K562 (cell line): ENCODE results near the gene CALML6. TPM values are rescaled to one million over a fixed set of nuclear protein-coding genes. Genes with fewer than 3 reads are reported as not detected.

ENCODE experiments used
- CCNT2 ChIP-seq: IDR thresholded peaks from 2 replicates; pipeline ENCODE4 v1.6.1; 2011; ENCODE audit warnings: borderline replicate concordance, low read depth, mild to moderate bottlenecking, moderate library complexity, mixed read lengths, low read length; ENCODE audit not compliant: insufficient read length; ENCODE audit errors: extremely low read depth
- ETV1 ChIP-seq: fragments of 450-650 bp; conservative IDR thresholded peaks from 2 replicates; pipeline ENCODE4 v1.6.1; 2016; ENCODE audit warnings: missing genetic modification characterization, control low read depth, low read depth, missing compliant biosample characterization
- FOXJ3 ChIP-seq: sonication (generic); formaldehyde crosslinking; IDR thresholded peaks from 2 replicates; pipeline ENCODE4 v1.4.0; 2020; ENCODE audit warnings: mild to moderate bottlenecking, missing genetic modification reagents
- GTF3C2 ChIP-seq: IDR thresholded peaks from 3 replicates; pipeline ENCODE4 v1.6.1; 2011; ENCODE audit warnings: borderline replicate concordance, mild to moderate bottlenecking, moderate library complexity; ENCODE audit not compliant: insufficient read length; ENCODE audit errors: extremely low read depth
- KDM2B ChIP-seq: fragments of 250-450 bp; sonication (Bioruptor Pico); IDR thresholded peaks from 2 replicates; pipeline ENCODE4 v1.8.0; 2021; ENCODE audit warnings: mild to moderate bottlenecking, moderate library complexity
- MAFK ChIP-seq: IDR thresholded peaks from 2 replicates; pipeline ENCODE4 v1.6.1; 2011; ENCODE audit warnings: low read length, improper control_type of control experiment
- MYC ChIP-seq, 2 experiments: fragments of 250-450 bp in 1 of 2; sonication (Bioruptor Pico) in 1 of 2; IDR thresholded peaks; 2 replicates each; pipeline versions ENCODE4 v1.5.1 to v1.6.1; 2012 to 2021; ENCODE audit warnings: low read depth in 2 of 2, borderline replicate concordance in 1 of 2, improper control_type of control experiment in 1 of 2, low read length in 1 of 2, mild to moderate bottlenecking in 1 of 2, moderate library complexity in 1 of 2
- NCOA6 ChIP-seq: fragments of 450-650 bp; IDR thresholded peaks from 2 replicates; pipeline ENCODE4 v1.6.1; 2017; ENCODE audit warnings: mild to moderate bottlenecking
- NEUROD1 ChIP-seq: fragments of 150-350 bp; IDR thresholded peaks from 2 replicates; pipeline ENCODE4 v1.6.1; 2014; ENCODE audit warnings: borderline replicate concordance, low read length, low read depth; ENCODE audit not compliant: partially characterized antibody
- OTX1 ChIP-seq: fragments of 450-650 bp; formaldehyde crosslinking; IDR thresholded peaks from 2 replicates; pipeline ENCODE4 v1.4.0; 2022; ENCODE audit warnings: mild to moderate bottlenecking
- PHB ChIP-seq: fragments of 250-450 bp; sonication (Bioruptor Pico); IDR thresholded peaks from 2 replicates; pipeline ENCODE4 v1.5.0; 2021
- PHB2 ChIP-seq: fragments of 450-650 bp; IDR thresholded peaks from 2 replicates; pipeline ENCODE4 v1.6.1; 2017; ENCODE audit warnings: low read depth
- RBM25 ChIP-seq: fragments of 200-400 bp; formaldehyde crosslinking; IDR thresholded peaks from 2 replicates; pipeline ENCODE4 v1.6.1; 2018; ENCODE audit warnings: low read length, low read depth, moderate library complexity; ENCODE audit not compliant: severe bottlenecking
- SMARCA4 ChIP-seq: fragments of 450-650 bp; IDR thresholded peaks from 2 replicates; pipeline ENCODE4 v1.6.1; 2016
- SMARCA5 ChIP-seq: fragments of 450-650 bp; IDR thresholded peaks from 2 replicates; pipeline ENCODE4 v1.6.1; 2016
- STAT5B ChIP-seq: fragments of 250-450 bp; sonication (Bioruptor Pico); IDR thresholded peaks from 2 replicates; pipeline ENCODE4 v1.8.0; 2021; ENCODE audit warnings: mild to moderate bottlenecking, inconsistent platforms
- TAF9B ChIP-seq: fragments of 450-650 bp; IDR thresholded peaks from 2 replicates; pipeline ENCODE4 v1.6.1; 2018; ENCODE audit warnings: mild to moderate bottlenecking; ENCODE audit not compliant: partially characterized antibody
- TCF7 ChIP-seq: sonication (generic); IDR thresholded peaks from 2 replicates; pipeline ENCODE4 v1.6.1; 2016; ENCODE audit warnings: antibody characterized with exemption, borderline replicate concordance
- TCF7L2 ChIP-seq: fragments of 150-350 bp; IDR thresholded peaks from 2 replicates; pipeline ENCODE4 v1.6.1; 2016; ENCODE audit warnings: low read depth, mild to moderate bottlenecking, low read length, moderate library complexity
- TFAP4 ChIP-seq: sonication (generic); formaldehyde crosslinking; IDR thresholded peaks from 2 replicates; pipeline ENCODE4 v1.8.0; 2022; ENCODE audit warnings: missing genetic modification reagents, mild to moderate bottlenecking, moderate library complexity, borderline replicate concordance
- U2AF1 ChIP-seq: fragments of 200-400 bp; formaldehyde crosslinking; optimal IDR thresholded peaks from 2 replicates; pipeline ENCODE3; 2017; ENCODE audit warnings: mild to moderate bottlenecking, low read depth, low read length, moderate library complexity
- USF1 ChIP-seq: sonication (generic); formaldehyde crosslinking; IDR thresholded peaks from 2 replicates; pipeline ENCODE4 v1.9.0; 2022; ENCODE audit warnings: mild to moderate bottlenecking, missing genetic modification reagents
- ZNF274 ChIP-seq: IDR thresholded peaks from 2 replicates; pipeline ENCODE4 v1.6.1; 2011; ENCODE audit warnings: low read depth, mild to moderate bottlenecking, low read length, moderate library complexity, borderline replicate concordance
- ZNF324 ChIP-seq: fragments of 250-450 bp; sonication (Bioruptor Pico); IDR thresholded peaks from 2 replicates; pipeline ENCODE4 v1.4.0; 2020; ENCODE audit warnings: mild to moderate bottlenecking
- ZNF384 ChIP-seq: IDR thresholded peaks from 2 replicates; pipeline ENCODE4 v1.6.1; 2012; ENCODE audit warnings: low read depth, low read length, improper control_type of control experiment
- ZNF589 ChIP-seq: fragments of 200-800 bp; sonication (Bioruptor generic); IDR thresholded peaks from 2 replicates; pipeline ENCODE4 v1.6.1; 2016; ENCODE audit warnings: low read depth, missing genetic modification characterization, missing compliant biosample characterization
- polyA plus RNA-seq, 8 experiments: library from polyadenylated mRNA; depleted of rRNA in 4 of 8; stranded (reverse) in 5 of 8; unstranded in 3 of 8; fragments of >200 nt; fragmentation: Nextera tagmentation in 2 of 8; fragmentation: Illumina TruSeq in 1 of 8; extraction: Ambion mirVana in 2 of 8; extraction: Trizol in 1 of 8; gene quantifications; 2 replicates each; pipeline versions ENCODE4 v1.2.1 to v1.2.3, GENCODE V29; 2011 to 2014; ENCODE audit warnings: inconsistent platforms in 1 of 8, missing spikeins in 1 of 8
- total RNA-seq, 7 experiments: library from RNA; depleted of rRNA in 6 of 7; stranded (reverse); fragments of >200 nt in 6 of 7; fragmentation: Illumina TruSeq in 2 of 7; extraction: Trizol in 2 of 7; gene quantifications; 2 replicates each; pipeline versions ENCODE4 v1.2.1 to v1.2.3, GENCODE V29; 2011 to 2021; ENCODE audit warnings: low replicate concordance in 1 of 7

The CALML6 gene
- total and polyA plus RNA-seq, 9 of the 15 experiments (the other 6 are each of a cell fraction or from before 2014, with no cell fraction given), result 0.14 TPM; not detected in 8

GRCh38 chr1:1883092-1883873 lies 31.8 kb upstream of the CALML6 start (continued):
- TF ChIP-seq TCF7L2, result no peak
- peak; percentile 87 for TF ChIP-seq SMARCA4
- no peak for TF ChIP-seq STAT5B (CRISPR knock-in tag)
- no peak for TF ChIP-seq TCF7
- TF ChIP-seq GTF3C2, result no peak
- TF ChIP-seq TAF9B, result no peak
- no peak for TF ChIP-seq SMARCA5
- peak; percentile 47; the same call in 1 of the 2 replicates for TF ChIP-seq PHB2
- TF ChIP-seq OTX1 (CRISPR knock-in tag), result no peak
- no peak for TF ChIP-seq NCOA6
- TF ChIP-seq ZNF274, result no peak
- TF ChIP-seq FOXJ3, result no peak
- no peak for TF ChIP-seq RBM25
- no peak for TF ChIP-seq ZNF589 (CRISPR knock-in tag)
- TF ChIP-seq ETV1, result no peak
- no peak for TF ChIP-seq USF1 (CRISPR knock-in tag)
- no peak for TF ChIP-seq PHB (CRISPR knock-in tag)
- no peak for TF ChIP-seq U2AF1
- no peak for TF ChIP-seq ZNF324 (CRISPR knock-in tag)
- TF ChIP-seq MAFK, result peak; percentile 62
- no peak for TF ChIP-seq KDM2B (CRISPR knock-in tag)
- TF ChIP-seq ZNF384, result peak; percentile 89
- TF ChIP-seq CCNT2, result no peak
- TF ChIP-seq MYC (IDR thresholded peaks at IDR 0.05; ENCODE audit: low read depth, low read length), result no peak
- no peak for TF ChIP-seq MYC (CRISPR knock-in tag; IDR thresholded peaks at IDR 0.05; ENCODE audit: borderline replicate concordance, low read depth)
- TF ChIP-seq TFAP4 (CRISPR knock-in tag), result no peak
- no peak for TF ChIP-seq NEUROD1
